Measurements from ENCODE around the gene LHPP. TPM values are rescaled to one million over a fixed set of nuclear protein-coding genes. Genes with fewer than 3 reads are reported as not detected.

The LHPP gene
- total and polyA plus RNA-seq, 10 of the 15 experiments (the other 5 are each of a cell fraction or from before 2014, with no cell fraction given): 0.79 to 9.8 (median 6.7) TPM

- intact Hi-C loops (cut with micrococcal nuclease; ENCODE audit: unreplicated experiment): no loop called here
- Histone ChIP-seq H3K4me2 (ENCODE audit: control insufficient read depth, insufficient read depth) (no peak overlapping the region), H4K20me1 (ENCODE audit: control insufficient read depth, insufficient read depth) (no peaks in the 10 kb centered on the region), H3K79me2 (ENCODE audit: control insufficient read depth, insufficient read depth, low read length) (no peaks in the 10 kb centered on the region), H2AFZ (ENCODE audit: control insufficient read depth, low read depth, low read length) (no peak overlapping the region), H3K9me3 (replicated peaks; ENCODE audit: control insufficient read depth, insufficient read depth, low read length) (no peaks in the 10 kb centered on the region), H3K4me1 (ENCODE audit: control insufficient read depth, insufficient read depth, low read length) (peaks cover 7% of the 10 kb centered on the region), H3K9ac (ENCODE audit: control insufficient read depth, insufficient read depth, low read length) (no peak overlapping the region), H3K36me3 (ENCODE audit: control insufficient read depth in 2 of 2, insufficient read depth in 2 of 2, low read length in 1 of 2) (no peaks in the 10 kb centered on the region), H3K4me3 (no peak overlapping the region), H3K27ac (ENCODE audit: control insufficient read depth, insufficient read depth) (no peak overlapping the region), H3K27me3 (replicated peaks in 1 of 2; ENCODE audit: control insufficient read depth in 2 of 2, insufficient read depth in 2 of 2, low read length in 1 of 2) (no peaks in the 10 kb centered on the region)
- RAD21 ChIA-PET (ENCODE audit: unreplicated experiment): no interaction called here
- no peak for TF ChIP-seq LARP7 (IDR thresholded peaks at IDR 0.05)
- TF ChIP-seq IKZF1 (conservative IDR thresholded peaks at IDR 0.05): no peak
- TF ChIP-seq CHD4 (IDR thresholded peaks at IDR 0.05): no peak
- no peak for TF ChIP-seq ZNF24 (IDR thresholded peaks at IDR 0.05)
- no peak for TF ChIP-seq RFX5 (IDR thresholded peaks at IDR 0.05; ENCODE audit: low read depth, low read length)
- TF ChIP-seq MEF2B (IDR thresholded peaks at IDR 0.05; ENCODE audit: partially characterized antibody, poor library complexity, severe bottlenecking): no peak
- no peak for TF ChIP-seq ZBTB33 (IDR thresholded peaks at IDR 0.05)
- TF ChIP-seq KDM1A (IDR thresholded peaks at IDR 0.05; ENCODE audit: borderline replicate concordance): no peak
- TF ChIP-seq MYB (IDR thresholded peaks at IDR 0.05; ENCODE audit: borderline replicate concordance, low read depth, low read length): no peak
- no peak for TF ChIP-seq EGR1 (IDR thresholded peaks at IDR 0.05; ENCODE audit: borderline replicate concordance in 1 of 2, low read depth in 2 of 2, low read length in 2 of 2)
- TF ChIP-seq ZNF217 (IDR thresholded peaks at IDR 0.05): no peak
- no peak for TF ChIP-seq IRF3 (IDR thresholded peaks at IDR 0.05)
- no peak for TF ChIP-seq IKZF2 (IDR thresholded peaks at IDR 0.05)
- no peak for TF ChIP-seq CHD1 (IDR thresholded peaks at IDR 0.05; ENCODE audit: low read depth, low read length)
- no peak for TF ChIP-seq CBFB (IDR thresholded peaks at IDR 0.05; ENCODE audit: low read depth)
- no peak for TF ChIP-seq RB1 (IDR thresholded peaks at IDR 0.05; ENCODE audit: borderline replicate concordance)
- no peak for TF ChIP-seq NKRF (conservative IDR thresholded peaks at IDR 0.05)
- TF ChIP-seq SPI1 (IDR thresholded peaks at IDR 0.05; ENCODE audit: borderline replicate concordance, insufficient read depth, low read depth, low read length): no peak
- WGBS (ENCODE audit: insufficient coverage, insufficient replicate concordance, low lambda C conversion rate, missing lambda C conversion rate): 85% methylated on average over 10 of the region's 10 CpGs
- BruUV-seq (replicated peaks): no TSS peak
- SMC1A ChIA-PET (ENCODE audit: uncharacterized antibody, unreplicated experiment): no interaction called here
- CTCF ChIA-PET: no interaction called here
- no peak for DNase-seq (ENCODE audit: low read depth, low spot score)
- FAIRE-seq: no peak
- POLR2A ChIA-PET: no interaction called here
- no peak for ATAC-seq
- in situ Hi-C loops (cut with MboI): no loop called here
These were observed 136.2 kb downstream of the LHPP start for GRCh38 chr10:124597846-124598165.
